ENCODE measurements around the gene KCNG2. TPM values are rescaled to one million over a fixed set of nuclear protein-coding genes. Genes with fewer than 3 reads are reported as not detected.
A peak's percentile ranks its signal among the peaks of the same experiment; 100 is the strongest.

KCNG2 gene
- total RNA-seq, 1 donor: not detected

DNA sequence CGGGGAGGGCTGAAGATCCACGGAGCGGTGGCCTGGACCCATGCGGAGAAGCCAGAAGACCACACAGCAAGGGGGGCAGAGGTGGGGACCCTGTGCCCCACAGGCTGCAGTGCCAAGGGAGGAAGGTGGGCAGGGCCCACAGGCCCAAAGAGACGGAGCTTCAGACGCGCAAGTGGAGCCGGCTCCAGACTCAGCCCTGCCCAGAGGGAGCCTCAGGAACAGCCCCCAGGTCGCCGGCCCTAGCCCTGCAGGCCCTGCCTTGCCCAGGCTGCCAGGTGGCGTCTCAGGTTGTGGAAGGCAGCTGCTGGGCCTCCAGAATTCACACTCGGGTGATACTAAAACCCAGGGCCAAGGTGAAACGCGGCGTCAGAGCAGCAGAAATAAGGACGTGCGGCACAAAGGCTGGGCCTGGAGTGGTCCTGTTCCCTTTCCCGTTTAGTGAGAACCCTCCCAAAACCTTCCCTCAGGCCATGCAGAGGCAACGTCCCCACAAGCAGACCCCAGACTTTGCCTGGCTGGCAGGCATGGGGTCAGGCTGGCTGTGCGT lies 116.9 kb downstream of the KCNG2 start:
- H3K79me2 ChIP-seq (ENCODE audit: insufficient read depth, low read length): peaks cover 16% of the 10 kb centered on the region
- H4K20me1 ChIP-seq (ENCODE audit: insufficient read depth, low read length): peaks cover 15% of the 10 kb centered on the region
- no peaks in the 10 kb centered on the region for H3K36me3 ChIP-seq (ENCODE audit: insufficient read depth, low read length)
- TF ChIP-seq, protein P1, sequence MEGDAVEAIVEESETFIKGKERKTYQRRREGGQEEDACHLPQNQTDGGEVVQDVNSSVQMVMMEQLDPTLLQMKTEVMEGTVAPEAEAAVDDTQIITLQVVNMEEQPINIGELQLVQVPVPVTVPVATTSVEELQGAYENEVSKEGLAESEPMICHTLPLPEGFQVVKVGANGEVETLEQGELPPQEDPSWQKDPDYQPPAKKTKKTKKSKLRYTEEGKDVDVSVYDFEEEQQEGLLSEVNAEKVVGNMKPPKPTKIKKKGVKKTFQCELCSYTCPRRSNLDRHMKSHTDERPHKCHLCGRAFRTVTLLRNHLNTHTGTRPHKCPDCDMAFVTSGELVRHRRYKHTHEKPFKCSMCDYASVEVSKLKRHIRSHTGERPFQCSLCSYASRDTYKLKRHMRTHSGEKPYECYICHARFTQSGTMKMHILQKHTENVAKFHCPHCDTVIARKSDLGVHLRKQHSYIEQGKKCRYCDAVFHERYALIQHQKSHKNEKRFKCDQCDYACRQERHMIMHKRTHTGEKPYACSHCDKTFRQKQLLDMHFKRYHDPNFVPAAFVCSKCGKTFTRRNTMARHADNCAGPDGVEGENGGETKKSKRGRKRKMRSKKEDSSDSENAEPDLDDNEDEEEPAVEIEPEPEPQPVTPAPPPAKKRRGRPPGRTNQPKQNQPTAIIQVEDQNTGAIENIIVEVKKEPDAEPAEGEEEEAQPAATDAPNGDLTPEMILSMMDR (IDR thresholded peaks at IDR 0.05; ENCODE audit: extremely low read depth, low read depth, low read length): no peak
- H3K4me1 ChIP-seq (ENCODE audit: insufficient read depth, low read length): no peaks in the 10 kb centered on the region
- no peaks in the 10 kb centered on the region for H3K27me3 ChIP-seq (ENCODE audit: insufficient read depth, low read length)
- no peak overlapping the region for H3K27ac ChIP-seq (ENCODE audit: low read depth, low read length)
- peak; percentile 57 for DNase-seq (ENCODE audit: insufficient read length, low spot score, missing footprints)
- H3K4me3 ChIP-seq (ENCODE audit: insufficient read depth, low read length): no peak overlapping the region
- no peak overlapping the region for H2AFZ ChIP-seq (ENCODE audit: low read length)
- no peak overlapping the region for H3K4me2 ChIP-seq (ENCODE audit: insufficient read depth, low read length)
- no peaks in the 10 kb centered on the region for H3K9me3 ChIP-seq (ENCODE audit: low read depth, low read length)

GRCh38 chr18:79915161-79916127 lies 117.7 kb downstream of the KCNG2 start:
- no peaks in the 10 kb centered on the region for H3K9me3 ChIP-seq (ENCODE audit: low read depth, low read length)
- peak; percentile 74 for DNase-seq (ENCODE audit: insufficient read length, low spot score, missing footprints)
- H3K79me2 ChIP-seq (ENCODE audit: insufficient read depth, low read length): peaks cover 16% of the 10 kb centered on the region
- no peak overlapping the region for H2AFZ ChIP-seq (ENCODE audit: low read length)
- TF ChIP-seq, protein P1 (IDR thresholded peaks at IDR 0.05; ENCODE audit: extremely low read depth, low read depth, low read length): no peak
- peaks cover 15% of the 10 kb centered on the region for H4K20me1 ChIP-seq (ENCODE audit: insufficient read depth, low read length)
- no peaks in the 10 kb centered on the region for H3K4me1 ChIP-seq (ENCODE audit: insufficient read depth, low read length)
- H3K4me2 ChIP-seq (ENCODE audit: insufficient read depth, low read length): no peak overlapping the region
- no peak overlapping the region for H3K27ac ChIP-seq (ENCODE audit: low read depth, low read length)
- no peaks in the 10 kb centered on the region for H3K36me3 ChIP-seq (ENCODE audit: insufficient read depth, low read length)
- H3K4me3 ChIP-seq (ENCODE audit: insufficient read depth, low read length): no peak overlapping the region
- no peaks in the 10 kb centered on the region for H3K27me3 ChIP-seq (ENCODE audit: insufficient read depth, low read length)

DNA sequence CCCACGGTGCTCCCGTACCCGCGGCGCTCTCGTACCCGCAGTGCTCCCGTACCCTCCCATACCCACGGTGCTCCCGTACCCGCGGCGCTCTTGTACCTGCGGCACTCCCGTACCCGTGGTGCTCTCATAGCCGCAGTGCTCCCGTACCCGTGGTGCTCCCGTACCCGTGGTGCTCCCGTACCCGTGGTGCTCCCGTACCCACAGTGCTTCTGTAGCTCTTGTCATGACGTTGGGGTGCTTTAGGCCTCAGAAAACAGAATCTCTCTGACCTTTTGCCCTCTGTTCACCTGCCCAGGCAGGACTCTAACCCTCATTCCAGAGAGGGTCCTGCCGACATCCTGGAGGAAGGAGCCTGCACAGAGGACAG lies 118.4 kb downstream of the KCNG2 start:
- TF ChIP-seq, protein P1 (IDR thresholded peaks at IDR 0.05; ENCODE audit: extremely low read depth, low read depth, low read length): no peak
- H3K27me3 ChIP-seq (ENCODE audit: insufficient read depth, low read length): no peaks in the 10 kb centered on the region
- no peaks in the 10 kb centered on the region for H3K36me3 ChIP-seq (ENCODE audit: insufficient read depth, low read length)

GRCh38 chr18:79916546-79917168 lies 118.9 kb downstream of the KCNG2 start:
- Histone ChIP-seq H3K27ac (ENCODE audit: low read depth, low read length) (no peak overlapping the region), H3K27me3 (ENCODE audit: insufficient read depth, low read length) (no peaks in the 10 kb centered on the region), H3K4me2 (ENCODE audit: insufficient read depth, low read length) (no peak overlapping the region), H3K4me3 (ENCODE audit: insufficient read depth, low read length) (no peak overlapping the region), H4K20me1 (ENCODE audit: insufficient read depth, low read length) (peaks cover 15% of the 10 kb centered on the region), H2AFZ (ENCODE audit: low read length) (no peak overlapping the region), H3K79me2 (ENCODE audit: insufficient read depth, low read length) (peaks cover 11% of the 10 kb centered on the region), H3K36me3 (ENCODE audit: insufficient read depth, low read length) (no peaks in the 10 kb centered on the region), H3K9me3 (ENCODE audit: low read depth, low read length) (no peaks in the 10 kb centered on the region), H3K4me1 (ENCODE audit: insufficient read depth, low read length) (no peaks in the 10 kb centered on the region)
- DNase-seq (ENCODE audit: insufficient read length, low spot score, missing footprints): peak; percentile 68
- TF ChIP-seq, protein P1 (IDR thresholded peaks at IDR 0.05; ENCODE audit: extremely low read depth, low read depth, low read length): no peak

More for the DNA sequence above, 118.4 kb downstream of the KCNG2 start:
- peaks cover 11% of the 10 kb centered on the region for H3K79me2 ChIP-seq (ENCODE audit: insufficient read depth, low read length)
- no peak overlapping the region for H2AFZ ChIP-seq (ENCODE audit: low read length)
- peak; percentile 22 for DNase-seq (ENCODE audit: insufficient read length, low spot score, missing footprints)
- no peaks in the 10 kb centered on the region for H3K4me1 ChIP-seq (ENCODE audit: insufficient read depth, low read length)
- peaks cover 15% of the 10 kb centered on the region for H4K20me1 ChIP-seq (ENCODE audit: insufficient read depth, low read length)
- H3K4me2 ChIP-seq (ENCODE audit: insufficient read depth, low read length): no peak overlapping the region
- no peak overlapping the region for H3K4me3 ChIP-seq (ENCODE audit: insufficient read depth, low read length)
- H3K27ac ChIP-seq (ENCODE audit: low read depth, low read length): no peak overlapping the region
- no peaks in the 10 kb centered on the region for H3K9me3 ChIP-seq (ENCODE audit: low read depth, low read length)
